ENCODE results near the gene REC114. TPM values are rescaled to one million over a fixed set of nuclear protein-coding genes. Genes with fewer than 3 reads are reported as not detected.

Gene REC114
- polyA plus RNA-seq, 1 donor (not counting 4 experiments of a cell fraction or from before 2014, with no cell fraction given): not detected

GRCh38 chr15:73599934-73600333, 157.0 kb downstream of the REC114 start:
- Histone ChIP-seq H4K20me1 (ENCODE audit: control insufficient read depth, extremely low read depth, insufficient read depth, low read length) (peaks cover 17% of the 10 kb centered on the region), H3K79me2 (ENCODE audit: control insufficient read depth, insufficient read depth, low read length) (peaks cover 99% of the 10 kb centered on the region), H3K9me1 (ENCODE audit: control insufficient read depth, extremely low read depth, insufficient read depth, low read length) (peaks cover 9% of the 10 kb centered on the region), H3K27ac (ENCODE audit: control insufficient read depth, insufficient read depth, low read length) (peak overlapping the region; percentile 68), H3K9me3 (ENCODE audit: control insufficient read depth, low read depth, low read length) (no peaks in the 10 kb centered on the region), H3K4me1 (ENCODE audit: control insufficient read depth, extremely low read depth, insufficient read depth, low read length) (peaks cover 60% of the 10 kb centered on the region), H3K4me3 (ENCODE audit: control insufficient read depth in 2 of 3, extremely low read depth in 1 of 3, insufficient read depth in 2 of 3, low read depth in 1 of 3, low read length in 3 of 3) (no peak overlapping the region), H3K4me2 (ENCODE audit: control insufficient read depth, extremely low read depth, insufficient read depth, low read depth, low read length) (peak overlapping the region; percentile 60), H2AFZ (ENCODE audit: control insufficient read depth, low read length) (no peak overlapping the region), H3K27me3 (ENCODE audit: control insufficient read depth, extremely low read depth, insufficient read depth, low read length) (no peaks in the 10 kb centered on the region), H3K36me3 (ENCODE audit: control insufficient read depth in 2 of 2, extremely low read depth in 1 of 2, insufficient read depth in 2 of 2, low read length in 2 of 2) (peaks cover 1 to 8% of the 10 kb centered on the region in 2 experiments), H3K9ac (ENCODE audit: control insufficient read depth, extremely low read depth, insufficient read depth, low read length) (peak overlapping the region; percentile 10)
- dilution Hi-C loops (cut with MboI; ENCODE audit: extremely low pct_ligation_motif_present, low sequenced_read_pairs): loop anchor here (25.0 kb wide), 1 partner anchor 87 kb away; the partner anchor contains the start of gene CD276
- DNase-seq (ENCODE audit: low read depth, low spot score): no peak
- TF ChIP-seq CTCF (optimal IDR thresholded peaks at IDR 0.05 in 1 of 3, IDR thresholded peaks at IDR 0.05 in 1 of 3, conservative IDR thresholded peaks at IDR 0.05 in 1 of 3; ENCODE audit: extremely low read depth in 1 of 3, insufficient read depth in 2 of 3, low read length in 3 of 3) (no peak), EZH2 (IDR thresholded peaks at IDR 0.05; ENCODE audit: low read length) (no peak)
- FAIRE-seq: peak; percentile 84

- Histone ChIP-seq H3K27me3 (ENCODE audit: control insufficient read depth, extremely low read depth, insufficient read depth, low read length) (no peaks in the 10 kb centered on the region), H3K36me3 (ENCODE audit: control insufficient read depth in 2 of 2, extremely low read depth in 1 of 2, insufficient read depth in 2 of 2, low read length in 2 of 2) (peaks cover 0 to 8% of the 10 kb centered on the region in 2 experiments), H2AFZ (ENCODE audit: control insufficient read depth, low read length) (no peak overlapping the region), H3K27ac (ENCODE audit: control insufficient read depth, insufficient read depth, low read length) (peak overlapping the region; percentile 68), H3K9me3 (ENCODE audit: control insufficient read depth, low read depth, low read length) (no peaks in the 10 kb centered on the region), H3K9me1 (ENCODE audit: control insufficient read depth, extremely low read depth, insufficient read depth, low read length) (peaks cover 9% of the 10 kb centered on the region), H4K20me1 (ENCODE audit: control insufficient read depth, extremely low read depth, insufficient read depth, low read length) (peaks cover 17% of the 10 kb centered on the region), H3K4me1 (ENCODE audit: control insufficient read depth, extremely low read depth, insufficient read depth, low read length) (peaks cover 60% of the 10 kb centered on the region), H3K79me2 (ENCODE audit: control insufficient read depth, insufficient read depth, low read length) (peaks cover 99% of the 10 kb centered on the region), H3K4me3 (ENCODE audit: control insufficient read depth in 2 of 3, extremely low read depth in 1 of 3, insufficient read depth in 2 of 3, low read depth in 1 of 3, low read length in 3 of 3) (peak overlapping the region in 1 of 3 experiments; percentile 4), H3K9ac (ENCODE audit: control insufficient read depth, extremely low read depth, insufficient read depth, low read length) (peak overlapping the region; percentile 51), H3K4me2 (ENCODE audit: control insufficient read depth, extremely low read depth, insufficient read depth, low read depth, low read length) (peak overlapping the region; percentile 77)
- no peak for FAIRE-seq
- TF ChIP-seq EZH2 (IDR thresholded peaks at IDR 0.05; ENCODE audit: low read length) (no peak), CTCF (optimal IDR thresholded peaks at IDR 0.05 in 1 of 3, IDR thresholded peaks at IDR 0.05 in 1 of 3, conservative IDR thresholded peaks at IDR 0.05 in 1 of 3; ENCODE audit: extremely low read depth in 1 of 3, insufficient read depth in 2 of 3, low read length in 3 of 3) (no peak)
- no peak for DNase-seq (ENCODE audit: low read depth, low spot score)
- dilution Hi-C loops (cut with MboI; ENCODE audit: extremely low pct_ligation_motif_present, low sequenced_read_pairs): no loop called here
Observed at GRCh38 chr15:73600413-73601335, 157.7 kb downstream of the REC114 start.
